ENCODE data around the gene RRAD.

Gene RRAD

GRCh38 chr16:66933776-66934137 lies 8.4 kb upstream of the RRAD start:
- DNase-seq, result no peak

GRCh38 chr16:66932076-66932475 lies 6.7 kb upstream of the RRAD start:
- DNase-seq, result no peak

GRCh38 chr16:66931665-66932064 lies 6.3 kb upstream of the RRAD start:
- no peak for DNase-seq

- DNase-seq, result no peak
Measured at GRCh38 chr16:66930189-66930588, 4.9 kb upstream of the RRAD start.

GRCh38 chr16:66928702-66929388 lies 3.5 kb upstream of the RRAD start:
- no peak for DNase-seq

GRCh38 chr16:66927918-66928649 lies 2.7 kb upstream of the RRAD start:
- DNase-seq, result no peak

- DNase-seq, result peak; percentile 32
Measured at GRCh38 chr16:66926961-66927436, 1.7 kb upstream of the RRAD start.

- DNase-seq, result no peak
Measured at GRCh38 chr16:66926171-66926947, 1.0 kb upstream of the RRAD start.

GRCh38 chr16:66924527-66925321 lies 611 bp downstream of the RRAD start:
- DNase-seq, result no peak

GRCh38 chr16:66923866-66924265 lies 1.5 kb downstream of the RRAD start:
- no peak for DNase-seq

- peak; percentile 63 for DNase-seq
Measured at GRCh38 chr16:66923247-66923731, 2.0 kb downstream of the RRAD start.

- DNase-seq, result no peak
Measured at GRCh38 chr16:66921729-66922450, 3.4 kb downstream of the RRAD start.

- DNase-seq, result no peak
Measured at GRCh38 chr16:66920924-66921680, 4.2 kb downstream of the RRAD start.

GRCh38 chr16:66920299-66920590 lies 5.1 kb downstream of the RRAD start:
- DNase-seq, result no peak

- DNase-seq, result no peak
Measured at GRCh38 chr16:66919569-66920298, 5.6 kb downstream of the RRAD start.

- no peak for DNase-seq
Measured at GRCh38 chr16:66918803-66919568, 6.3 kb downstream of the RRAD start, which contains the start of gene CDH16. CDH16 (minus strand) TSS chr16:66918885; CDS start chr16:66918065, 820 bp downstream.

- no peak for DNase-seq
Measured at GRCh38 chr16:66918355-66918754, 7.0 kb downstream of the RRAD start.

- no peak for DNase-seq
Measured at GRCh38 chr16:66917741-66918140, 7.6 kb downstream of the RRAD start.

GRCh38 chr16:66916518-66916917 lies 8.8 kb downstream of the RRAD start:
- no peak for DNase-seq

- no peak for DNase-seq
Measured at GRCh38 chr16:66915041-66915440, 10.3 kb downstream of the RRAD start.

Measured in NCI-H2107 (cell line).